Activated CD8-positive, alpha-beta T cell treated with anti-CD3 and anti-CD28 coated beads for 36 hours (primary cell): ENCODE data around the gene CDCA5. TPM values are rescaled to one million over a fixed set of nuclear protein-coding genes. Genes with fewer than 3 reads are reported as not detected.

Experiments used
- ATAC-seq: fragments of 200-7000 bp; cut with Tn5 transposase; one replicate; pipeline ENCODE4 v1.10.0; 2021; ENCODE audit warnings: mild to moderate bottlenecking, moderate library complexity
- CTCF ChIA-PET: fragments of 350-600 bp; sonication (Branson Sonifier 250); formaldehyde crosslinking; loops from one replicate; lab custom pipeline; 2021; ENCODE audit warnings: antibody characterized with exemption; lab: Charles Lee
- POLR2A ChIA-PET: fragments of 350-600 bp; sonication (Branson Sonifier 250); formaldehyde crosslinking; loops from one replicate; lab custom pipeline; 2021; ENCODE audit warnings: antibody characterized with exemption; lab: Charles Lee
- DNase-seq: peaks from one replicate; pipeline ENCODE4 v3.0.0-alpha.2; 2020
- H3K27ac Mint-ChIP-seq: one replicate; pipeline ENCODE4 v1.8.0; 2021; ENCODE audit warnings: mild to moderate bottlenecking, mixed read lengths
- H3K27me3 Mint-ChIP-seq: one replicate; pipeline ENCODE4 v1.8.0; 2021; ENCODE audit warnings: mixed read lengths
- H3K36me3 Mint-ChIP-seq: one replicate; pipeline ENCODE4 v1.8.0; 2021; ENCODE audit warnings: low read depth, mixed read lengths
- H3K4me1 Mint-ChIP-seq: one replicate; pipeline ENCODE4 v1.8.0; 2021; ENCODE audit warnings: low read depth, mixed read lengths
- H3K4me3 Mint-ChIP-seq: one replicate; pipeline ENCODE4 v1.8.0; 2021; ENCODE audit warnings: mild to moderate bottlenecking, moderate library complexity, mixed read lengths
- H3K9me3 Mint-ChIP-seq: one replicate; pipeline ENCODE4 v1.8.0; 2021; ENCODE audit warnings: mixed read lengths
- intact Hi-C: fragments of 100-400 bp; cut with micrococcal nuclease; formaldehyde crosslinking; loops from one replicate; pipeline ENCODE4 v1.10.0; 2022
- total RNA-seq, 2 experiments: library from RNA; stranded (reverse); gene quantifications; one replicate each; pipeline ENCODE4 v1.2.3, GENCODE V29; 2021
- TF ChIP-seq, protein P1 (sequence below): fragments of 200-600 bp; IDR thresholded peaks from one replicate; pipeline ENCODE4 v1.8.0; 2022; ENCODE audit warnings: antibody characterized with exemption, mild to moderate bottlenecking

The CDCA5 gene
- total RNA-seq, 2 experiments from 2014 or later, result 112 TPM

- peaks cover 13% of the 10 kb centered on the region for H3K4me1 Mint-ChIP-seq
- ChIA-PET POLR2A (interaction anchor here (0.9 to 20.0 kb wide), 3 partner anchors 14 to 42 kb away, joined by 3 to 294 read pairs (median 3); partner anchors contain the start of genes FAU, MRPL49, TM7SF2 and ZNHIT2), CTCF (interaction anchor here (1.3 to 1.8 kb wide), 3 partner anchors 15 to 75 kb away, joined by 3 to 4 read pairs (median 4); partner anchors contain the start of gene ARL2)
- intact Hi-C loops, result no loop called here
- DNase-seq (no peak), ATAC-seq (no peak)
- peaks cover 11% of the 10 kb centered on the region for H3K36me3 Mint-ChIP-seq
- no peaks in the 10 kb centered on the region for H3K27me3 Mint-ChIP-seq
- TF ChIP-seq, protein P1, sequence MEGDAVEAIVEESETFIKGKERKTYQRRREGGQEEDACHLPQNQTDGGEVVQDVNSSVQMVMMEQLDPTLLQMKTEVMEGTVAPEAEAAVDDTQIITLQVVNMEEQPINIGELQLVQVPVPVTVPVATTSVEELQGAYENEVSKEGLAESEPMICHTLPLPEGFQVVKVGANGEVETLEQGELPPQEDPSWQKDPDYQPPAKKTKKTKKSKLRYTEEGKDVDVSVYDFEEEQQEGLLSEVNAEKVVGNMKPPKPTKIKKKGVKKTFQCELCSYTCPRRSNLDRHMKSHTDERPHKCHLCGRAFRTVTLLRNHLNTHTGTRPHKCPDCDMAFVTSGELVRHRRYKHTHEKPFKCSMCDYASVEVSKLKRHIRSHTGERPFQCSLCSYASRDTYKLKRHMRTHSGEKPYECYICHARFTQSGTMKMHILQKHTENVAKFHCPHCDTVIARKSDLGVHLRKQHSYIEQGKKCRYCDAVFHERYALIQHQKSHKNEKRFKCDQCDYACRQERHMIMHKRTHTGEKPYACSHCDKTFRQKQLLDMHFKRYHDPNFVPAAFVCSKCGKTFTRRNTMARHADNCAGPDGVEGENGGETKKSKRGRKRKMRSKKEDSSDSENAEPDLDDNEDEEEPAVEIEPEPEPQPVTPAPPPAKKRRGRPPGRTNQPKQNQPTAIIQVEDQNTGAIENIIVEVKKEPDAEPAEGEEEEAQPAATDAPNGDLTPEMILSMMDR, result no peak
- no peak overlapping the region for H3K27ac Mint-ChIP-seq
- H3K9me3 Mint-ChIP-seq, result no peaks in the 10 kb centered on the region
- H3K4me3 Mint-ChIP-seq, result no peak overlapping the region
Measured at GRCh38 chr11:65089621-65090020, 5.8 kb upstream of the CDCA5 start.

DNA sequence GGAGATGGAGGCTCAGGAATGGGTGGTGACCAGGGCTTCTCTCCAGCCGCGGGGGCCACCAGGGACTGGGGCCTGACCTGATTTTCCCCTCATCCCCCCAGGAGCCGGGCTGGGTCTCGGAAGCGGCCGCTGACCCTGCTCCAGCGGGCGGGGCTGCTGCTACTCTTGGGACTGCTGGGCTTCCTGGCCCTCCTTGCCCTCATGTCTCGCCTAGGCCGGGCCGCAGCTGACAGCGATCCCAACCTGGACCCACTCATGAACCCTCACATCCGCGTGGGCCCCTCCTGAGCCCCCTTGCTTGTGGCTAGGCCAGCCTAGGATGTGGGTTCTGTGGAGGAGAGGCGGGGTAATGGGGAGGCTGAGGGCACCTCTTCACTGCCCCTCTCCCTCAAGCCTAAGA, 4.0 kb upstream of the CDCA5 start:
- H3K9me3 Mint-ChIP-seq, result no peaks in the 10 kb centered on the region
- peaks cover 23% of the 10 kb centered on the region for H3K36me3 Mint-ChIP-seq
- H3K4me1 Mint-ChIP-seq, result peaks cover 17% of the 10 kb centered on the region
- TF ChIP-seq, protein P1, result no peak
- intact Hi-C loops, result no loop called here
- DNase-seq (no peak), ATAC-seq (no peak)
- H3K27me3 Mint-ChIP-seq, result no peaks in the 10 kb centered on the region
- CTCF ChIA-PET, result no interaction called here
- H3K4me3 Mint-ChIP-seq, result no peak overlapping the region
- H3K27ac Mint-ChIP-seq, result no peak overlapping the region
- POLR2A ChIA-PET, result interaction anchor here (0.6 to 20.0 kb wide), 5 partner anchors 8 to 324 kb away, joined by 3 to 294 read pairs (median 6); partner anchors contain the start of genes FAU, MRPL49, TM7SF2 and VPS51

DNA sequence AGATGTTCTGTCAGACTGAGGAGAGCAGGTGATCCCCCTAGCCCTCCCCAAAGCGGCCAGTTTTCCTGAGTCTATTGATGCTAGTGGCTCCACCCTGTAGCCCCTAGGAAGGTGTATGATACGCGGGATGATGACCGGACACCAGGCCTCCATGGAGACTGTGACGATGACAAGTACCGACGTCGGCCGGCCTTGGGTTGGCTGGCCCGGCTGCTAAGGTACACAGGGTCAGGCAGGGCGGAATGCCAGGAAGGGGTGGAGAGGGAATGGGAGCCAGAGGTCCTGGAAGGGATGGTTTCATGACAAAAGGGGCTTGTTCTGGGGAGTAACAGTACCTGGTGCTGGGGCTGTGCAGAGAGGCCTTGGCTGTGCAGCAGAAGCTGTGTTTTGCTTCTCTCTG, 3.4 kb upstream of the CDCA5 start:
- H3K27me3 Mint-ChIP-seq, result no peaks in the 10 kb centered on the region
- intact Hi-C loops, result no loop called here
- no peak for DNase-seq
- ATAC-seq, result no peak
- CTCF ChIA-PET, result no interaction called here
- no peak overlapping the region for H3K4me3 Mint-ChIP-seq
- H3K4me1 Mint-ChIP-seq, result peaks cover 20% of the 10 kb centered on the region
- TF ChIP-seq, protein P1, result no peak
- H3K27ac Mint-ChIP-seq, result no peak overlapping the region
- POLR2A ChIA-PET, result interaction anchor here (1.1 to 20.0 kb wide), 4 partner anchors 9 to 323 kb away, joined by 3 to 294 read pairs (median 15); partner anchors contain the start of genes FAU, MRPL49, TM7SF2 and VPS51
- H3K9me3 Mint-ChIP-seq, result no peaks in the 10 kb centered on the region
- peaks cover 27% of the 10 kb centered on the region for H3K36me3 Mint-ChIP-seq

DNA sequence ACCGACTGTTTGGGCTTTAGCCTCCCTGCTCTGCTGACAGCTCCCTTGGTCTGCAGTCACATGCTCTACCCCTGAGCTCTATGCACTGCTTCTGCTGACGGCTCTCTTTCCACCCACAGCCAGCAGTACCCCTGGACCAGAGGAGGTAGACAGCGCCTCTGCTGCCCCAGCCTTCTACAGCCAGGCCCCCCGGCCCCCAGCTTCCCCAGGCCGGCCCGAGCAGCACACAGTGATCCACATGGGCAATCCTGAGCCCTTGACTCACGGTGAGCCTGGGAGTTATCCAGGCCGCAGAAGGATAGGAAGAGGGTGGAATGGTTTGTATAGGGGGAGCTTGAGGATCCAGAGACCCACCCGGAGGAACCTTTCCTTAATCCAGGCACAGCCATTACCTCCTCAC, 3.0 kb upstream of the CDCA5 start:
- intact Hi-C loops, result no loop called here
- Mint-ChIP-seq H3K4me3 (no peak overlapping the region), H3K9me3 (no peaks in the 10 kb centered on the region), H3K36me3 (peaks cover 31% of the 10 kb centered on the region), H3K27ac (no peak overlapping the region), H3K4me1 (peaks cover 23% of the 10 kb centered on the region), H3K27me3 (no peaks in the 10 kb centered on the region)
- POLR2A ChIA-PET, result interaction anchor here (1.1 to 20.0 kb wide), 4 partner anchors 9 to 323 kb away, joined by 3 to 294 read pairs (median 15); partner anchors contain the start of genes FAU, MRPL49, TM7SF2 and VPS51
- TF ChIP-seq, protein P1, result no peak
- ATAC-seq, result no peak
- DNase-seq, result no peak
- CTCF ChIA-PET, result no interaction called here

DNA sequence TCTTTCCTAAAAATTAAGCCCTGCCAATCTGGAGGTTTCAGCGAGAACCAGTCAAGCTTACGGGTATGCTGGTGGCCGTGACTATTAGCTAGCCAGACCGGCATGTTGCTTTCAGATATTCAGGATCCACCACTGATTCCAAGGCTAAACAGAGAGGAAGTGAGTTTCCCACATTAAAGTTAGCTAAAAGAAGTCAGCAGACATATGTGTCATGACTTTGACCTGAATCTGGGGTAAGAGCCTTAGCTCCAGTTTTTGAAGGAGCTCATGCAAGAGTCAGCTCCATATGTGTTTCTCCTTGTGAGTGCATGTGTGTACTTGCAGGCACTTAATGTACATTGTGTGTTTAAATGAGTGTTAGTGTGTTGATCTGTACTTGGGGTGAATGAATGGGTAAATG, 1.6 kb upstream of the CDCA5 start:
- ChIA-PET CTCF (interaction anchor here (1.6 kb wide), 1 partner anchor 25 kb away, joined by 7 read pairs; no protein-coding TSS in a partner anchor), POLR2A (interaction anchor here (0.9 to 3.5 kb wide), 3 partner anchors 10 to 71 kb away, joined by 3 to 24 read pairs (median 4); partner anchors contain the start of genes ARL2 and VPS51)
- Mint-ChIP-seq H3K9me3 (no peaks in the 10 kb centered on the region), H3K4me1 (peaks cover 29% of the 10 kb centered on the region), H3K27ac (peak overlapping the region; percentile 98), H3K27me3 (no peaks in the 10 kb centered on the region), H3K36me3 (peaks cover 42% of the 10 kb centered on the region), H3K4me3 (peak overlapping the region; percentile 99)
- no peak for DNase-seq
- TF ChIP-seq, protein P1, result no peak
- ATAC-seq, result no peak
- intact Hi-C loops, result no loop called here
